Esophagus muscularis mucosa (tissue), 4 donors: ENCODE results near the gene OSBPL2. TPM values are rescaled to one million over a fixed set of nuclear protein-coding genes. Genes with fewer than 3 reads are reported as not detected.

Experiments
- DNase-seq: peaks from one replicate; pipeline ENCODE4 v3.0.0-alpha.2; 2017; ENCODE audit errors: extremely low spot score
- H3K27ac ChIP-seq, 4 donors: fragments of 200-600 bp; sonication (generic); replicated peaks in 1 of 4; 1 replicate in 3 of 4; 2 replicates in 1 of 4; pipeline ENCODE4 v1.5.1; 2016 to 2019; ENCODE audit warnings: mild to moderate bottlenecking in 1 of 4
- H3K27me3 ChIP-seq, 4 donors: fragments of 200-600 bp; sonication (generic); one replicate each; pipeline versions ENCODE4 v1.5.1 to v1.6.0; 2016 to 2019
- H3K36me3 ChIP-seq, 4 donors: fragments of 200-600 bp; sonication (generic); one replicate each; pipeline ENCODE4 v1.5.1; 2016 to 2019
- H3K4me1 ChIP-seq, 4 donors: fragments of 200-600 bp; sonication (generic); one replicate each; pipeline ENCODE4 v1.5.1; 2016 to 2019
- H3K4me3 ChIP-seq, 4 donors: fragments of 200-600 bp; sonication (generic); 1 replicate in 2 of 4; 2 replicates in 2 of 4; pipeline ENCODE4 v1.5.1; 2016 to 2019; ENCODE audit warnings: mild to moderate bottlenecking in 4 of 4, moderate library complexity in 1 of 4
- H3K9me3 ChIP-seq, 4 donors: fragments of 200-600 bp; sonication (generic); 1 replicate in 3 of 4; 2 replicates in 1 of 4; pipeline ENCODE4 v1.5.1; 2016 to 2019
- EP300 ChIP-seq: sonication (generic); formaldehyde crosslinking; IDR thresholded peaks from one replicate; pipeline ENCODE4 v1.6.1; 2017; ENCODE audit warnings: antibody characterized with exemption
- POLR2A ChIP-seq: fragments of 450-650 bp; IDR thresholded peaks from one replicate; pipeline ENCODE4 v1.6.1; 2017; ENCODE audit warnings: antibody characterized with exemption, moderate library complexity, mild to moderate bottlenecking, low read depth
- POLR2AphosphoS5 ChIP-seq, 2 donors: sonication (generic); formaldehyde crosslinking; IDR thresholded peaks; one replicate each; pipeline ENCODE4 v1.6.1; 2017; ENCODE audit warnings: antibody characterized with exemption in 2 of 2
- WGBS: methylation state at CpG from one replicate; pipeline ENCODE4 v1.1.5; 2018; 5-methylcytosine and 5-hydroxymethylcytosine counted together
- intact Hi-C: fragments of 100-400 bp; cut with DNase I; formaldehyde crosslinking; loops from one replicate; pipeline ENCODE4 v1.15.1; 2023
- total RNA-seq, 4 donors: library from RNA; depleted of rRNA; stranded (reverse); fragments of >200 nt; gene quantifications; one replicate each; pipeline versions ENCODE4 v1.1.0 to v1.2.1, GENCODE V29; 2016
- TF ChIP-seq, protein P1 (sequence below), 3 experiments: fragments of 200-600 bp in 2 of 3; fragments of 450-650 bp in 1 of 3; sonication (generic) in 2 of 3; IDR thresholded peaks; one replicate each; pipeline ENCODE4 v1.5.1; 2017 to 2019; ENCODE audit warnings: antibody characterized with exemption in 3 of 3, mild to moderate bottlenecking in 2 of 3, moderate library complexity in 1 of 3

Gene OSBPL2
- total RNA-seq, 4 donors from 2014 or later: 34.5 to 52.7 (median 44.2) TPM

DNA sequence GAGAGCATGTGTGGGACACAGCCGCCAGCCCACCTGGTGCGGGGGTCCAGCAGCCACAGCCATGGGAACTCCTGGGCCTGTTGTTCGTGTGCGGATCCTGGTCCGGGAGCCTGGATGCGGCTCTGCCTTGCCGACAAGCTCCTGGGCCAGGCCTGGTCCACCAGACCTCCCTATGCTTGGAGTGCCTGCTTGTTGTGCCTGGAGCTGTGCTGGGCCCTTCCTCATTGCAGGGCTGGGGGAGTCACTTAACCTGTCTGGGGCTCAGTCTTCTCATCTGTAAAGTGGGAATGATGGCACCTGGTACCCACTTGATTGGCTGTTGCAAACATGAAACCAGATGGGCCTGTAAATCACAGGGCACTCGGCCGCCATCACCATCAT is 2.6 kb upstream of the OSBPL2 start:
- Histone ChIP-seq H3K27me3 (peaks cover 0 to 50% (median 5%) of the 10 kb centered on the region in 4 donors), H3K27ac (no peak overlapping the region), H3K36me3 (no peaks in the 10 kb centered on the region), H3K9me3 (no peaks in the 10 kb centered on the region), H3K4me1 (peaks cover 19 to 27% (median 24%) of the 10 kb centered on the region in 4 donors), H3K4me3 (no peak overlapping the region)
- TF ChIP-seq EP300: no peak
- TF ChIP-seq POLR2A: no peak
- no peak for TF ChIP-seq POLR2AphosphoS5 (IDR thresholded peaks at IDR 0.05)
- TF ChIP-seq, protein P1, sequence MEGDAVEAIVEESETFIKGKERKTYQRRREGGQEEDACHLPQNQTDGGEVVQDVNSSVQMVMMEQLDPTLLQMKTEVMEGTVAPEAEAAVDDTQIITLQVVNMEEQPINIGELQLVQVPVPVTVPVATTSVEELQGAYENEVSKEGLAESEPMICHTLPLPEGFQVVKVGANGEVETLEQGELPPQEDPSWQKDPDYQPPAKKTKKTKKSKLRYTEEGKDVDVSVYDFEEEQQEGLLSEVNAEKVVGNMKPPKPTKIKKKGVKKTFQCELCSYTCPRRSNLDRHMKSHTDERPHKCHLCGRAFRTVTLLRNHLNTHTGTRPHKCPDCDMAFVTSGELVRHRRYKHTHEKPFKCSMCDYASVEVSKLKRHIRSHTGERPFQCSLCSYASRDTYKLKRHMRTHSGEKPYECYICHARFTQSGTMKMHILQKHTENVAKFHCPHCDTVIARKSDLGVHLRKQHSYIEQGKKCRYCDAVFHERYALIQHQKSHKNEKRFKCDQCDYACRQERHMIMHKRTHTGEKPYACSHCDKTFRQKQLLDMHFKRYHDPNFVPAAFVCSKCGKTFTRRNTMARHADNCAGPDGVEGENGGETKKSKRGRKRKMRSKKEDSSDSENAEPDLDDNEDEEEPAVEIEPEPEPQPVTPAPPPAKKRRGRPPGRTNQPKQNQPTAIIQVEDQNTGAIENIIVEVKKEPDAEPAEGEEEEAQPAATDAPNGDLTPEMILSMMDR (IDR thresholded peaks at IDR 0.05): no peak
- DNase-seq: no peak
- intact Hi-C loops: no loop called here
- WGBS: 91% methylated on average over 9 of the region's 9 CpGs

DNA sequence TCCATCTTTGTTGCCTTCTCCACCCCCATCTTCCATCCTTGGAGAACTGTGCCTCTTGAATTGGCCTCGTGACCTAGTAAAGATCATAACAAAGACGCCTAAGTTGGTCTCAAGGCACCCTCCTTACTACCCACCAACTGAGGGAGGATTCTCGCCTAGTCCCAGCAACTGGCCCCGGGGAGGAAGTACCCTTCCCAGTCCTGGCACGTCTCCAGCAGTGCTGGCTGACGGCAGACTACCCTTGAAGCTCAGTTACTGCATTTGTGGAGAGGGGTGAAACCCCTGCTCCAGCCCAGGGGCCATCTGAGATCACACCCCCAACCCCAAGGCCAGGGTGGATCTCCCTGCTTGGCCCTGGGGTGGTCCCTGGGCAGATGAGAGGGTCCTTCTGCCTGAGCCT is 2.1 kb upstream of the OSBPL2 start:
- peaks cover 19 to 27% (median 24%) of the 10 kb centered on the region in 4 donors for H3K4me1 ChIP-seq
- TF ChIP-seq POLR2AphosphoS5 (IDR thresholded peaks at IDR 0.05) (no peak), EP300 (no peak), POLR2A (no peak)
- TF ChIP-seq, protein P1 (IDR thresholded peaks at IDR 0.05): no peak
- WGBS: 89% methylated on average over 3 of the region's 6 CpGs
- peaks cover 0 to 45% (median 3%) of the 10 kb centered on the region in 4 donors for H3K27me3 ChIP-seq
- no peak for DNase-seq
- H3K9me3 ChIP-seq: no peaks in the 10 kb centered on the region
- no peak overlapping the region for H3K4me3 ChIP-seq
- H3K36me3 ChIP-seq: peaks cover 0 to 4% (median 1%) of the 10 kb centered on the region in 4 donors
- H3K27ac ChIP-seq: no peak overlapping the region
- intact Hi-C loops: no loop called here

DNA sequence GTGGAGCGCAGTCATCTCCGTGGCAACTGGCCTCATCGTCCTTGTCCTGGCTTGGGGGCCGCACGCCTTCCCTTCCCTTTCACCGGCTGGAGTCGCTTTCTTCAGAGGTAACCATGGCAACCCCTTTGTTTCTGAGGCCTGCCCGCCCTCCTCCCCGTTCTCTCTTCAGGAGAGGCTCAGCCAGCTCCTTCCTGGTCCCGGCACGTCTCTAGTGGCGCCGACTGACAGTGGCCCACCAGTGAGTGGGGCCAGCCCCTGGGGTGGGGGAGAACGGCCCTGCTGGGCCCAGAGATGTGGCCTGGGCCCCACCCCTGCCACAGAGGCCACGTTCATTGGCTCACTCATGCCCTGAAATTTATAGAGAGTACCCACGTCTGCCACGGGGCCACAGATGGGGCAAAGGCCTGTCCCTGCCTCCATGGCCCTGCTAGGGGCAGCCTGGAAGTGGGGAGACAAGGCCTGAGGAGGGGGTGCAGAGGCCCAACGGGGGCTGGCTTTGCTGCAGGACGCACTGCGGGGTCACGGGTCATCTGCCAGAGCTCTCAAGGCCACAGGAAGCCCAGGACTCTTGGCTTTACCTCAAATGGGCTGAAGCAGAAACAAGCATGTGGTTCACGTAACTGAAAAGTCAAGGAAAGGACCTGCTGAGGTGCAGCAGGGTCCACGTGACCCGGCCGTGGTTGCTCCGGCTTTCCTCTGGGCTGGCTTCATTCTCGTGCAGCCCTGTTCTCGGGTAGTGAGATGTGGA is 1.4 kb upstream of the OSBPL2 start:
- Histone ChIP-seq H3K27me3 (peaks cover 0 to 38% (median 3%) of the 10 kb centered on the region in 4 donors), H3K36me3 (peaks cover 0 to 8% (median 3%) of the 10 kb centered on the region in 4 donors), H3K4me1 (peaks cover 26 to 30% (median 28%) of the 10 kb centered on the region in 4 donors), H3K4me3 (no peak overlapping the region), H3K27ac (no peak overlapping the region), H3K9me3 (no peaks in the 10 kb centered on the region)
- no peak for DNase-seq
- WGBS: 53% methylated on average over 28 of the region's 28 CpGs
- TF ChIP-seq, protein P1 (IDR thresholded peaks at IDR 0.05): no peak
- TF ChIP-seq POLR2A (no peak), EP300 (no peak), POLR2AphosphoS5 (IDR thresholded peaks at IDR 0.05) (no peak)
- intact Hi-C loops: no loop called here

DNA sequence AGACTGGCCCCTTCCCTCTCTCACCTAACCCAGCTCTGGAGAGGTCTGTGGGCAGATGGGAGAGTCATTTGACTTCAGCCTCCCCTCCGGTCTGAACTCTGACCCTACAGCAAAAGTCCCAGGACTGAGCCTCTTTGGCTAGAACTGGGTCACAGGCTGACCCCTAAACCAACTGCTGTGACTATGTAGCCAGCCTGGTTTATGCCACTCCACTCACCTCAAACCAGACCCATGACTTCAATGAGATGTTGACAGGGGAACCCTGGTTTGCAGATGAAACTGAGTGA is 864 bp upstream of the OSBPL2 start:
- Histone ChIP-seq H3K27me3 (peaks cover 0 to 33% (median 3%) of the 10 kb centered on the region in 4 donors), H3K36me3 (peaks cover 0 to 8% (median 4%) of the 10 kb centered on the region in 4 donors), H3K27ac (no peak overlapping the region), H3K4me1 (peaks cover 30 to 35% (median 33%) of the 10 kb centered on the region in 4 donors), H3K4me3 (peak overlapping the region; percentile 78 to 90 (median 90)), H3K9me3 (no peaks in the 10 kb centered on the region)
- TF ChIP-seq EP300: no peak
- TF ChIP-seq POLR2A: no peak
- no peak for TF ChIP-seq POLR2AphosphoS5 (IDR thresholded peaks at IDR 0.05)
- TF ChIP-seq, protein P1 (IDR thresholded peaks at IDR 0.05): no peak
- 67% methylated on average over 1 of the region's 1 CpG for WGBS
- no peak for DNase-seq
- intact Hi-C loops: no loop called here
